NCI-H2081 treated with DMSO at 0.1 percent for 48 hours (cell line): ENCODE results near the gene STX3.
"Not testable (repeated sequence)": the region's sequence is repeated elsewhere in the genome, so short reads cannot be mapped to it uniquely, and the experiment has no call there.

Experiments used
- DNase-seq: peaks from one replicate; lab custom pipeline; 2025; lab: John Stamatoyannopoulos, UW

The STX3 gene

GRCh38 chr11:59791639-59792038 lies 36.5 kb downstream of the STX3 start:
- no peak for DNase-seq

DNA sequence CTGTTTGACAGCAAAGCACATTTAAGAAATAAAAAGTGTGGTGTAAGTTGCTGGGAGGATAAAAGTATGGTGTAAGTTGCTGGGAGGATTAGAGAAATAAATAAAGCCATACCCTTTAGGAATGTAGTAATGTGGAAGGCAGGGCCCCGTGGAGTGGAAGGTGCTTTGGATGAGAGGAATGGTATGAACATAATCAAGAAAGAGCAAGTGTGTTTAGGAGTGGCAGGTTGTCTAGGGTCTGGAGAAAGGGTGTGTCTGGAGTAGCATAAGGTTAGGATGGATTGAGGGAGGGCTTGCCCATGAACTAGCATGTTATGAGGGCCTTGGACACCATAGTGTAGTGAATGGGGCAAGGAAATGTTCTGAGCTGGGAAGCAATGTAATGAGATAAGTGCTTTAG lies 37.3 kb downstream of the STX3 start:
- no peak for DNase-seq

GRCh38 chr11:59794417-59794816 lies 39.2 kb downstream of the STX3 start:
- no peak for DNase-seq

- DNase-seq: no peak
Measured at GRCh38 chr11:59800390-59801025, 45.3 kb downstream of the STX3 start.

GRCh38 chr11:59801160-59801706 lies 46.1 kb downstream of the STX3 start:
- no peak for DNase-seq

DNA sequence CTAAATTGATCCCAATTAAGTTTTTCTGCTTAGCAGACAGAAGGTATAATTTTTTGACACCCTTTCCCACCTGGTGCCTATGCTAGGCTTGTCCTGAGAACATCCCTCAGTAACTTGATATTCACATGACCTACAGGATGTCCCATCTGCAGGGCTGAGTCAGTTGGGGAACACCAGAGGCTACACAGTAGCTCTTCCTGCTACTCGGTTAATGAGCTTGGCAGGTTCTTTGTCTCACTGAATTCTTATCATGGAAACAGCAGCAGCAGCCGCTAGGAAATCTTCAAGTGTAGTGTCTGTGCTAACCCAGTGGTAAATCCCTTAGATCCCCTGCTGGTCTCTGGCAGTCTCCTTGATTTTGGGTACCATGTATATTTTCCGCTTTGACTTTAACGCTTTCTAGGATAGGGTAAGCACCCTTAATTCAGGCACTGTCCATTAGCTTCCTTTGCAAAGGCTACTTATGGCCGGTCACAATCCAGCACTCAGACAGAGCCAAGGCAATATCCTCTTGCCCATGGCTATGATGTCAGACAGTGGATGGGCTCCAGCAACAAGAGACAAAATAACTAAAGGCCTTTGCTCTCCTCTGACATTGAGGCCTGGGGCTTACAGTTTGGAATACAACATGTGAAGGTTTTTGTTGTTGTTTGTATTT lies 46.9 kb downstream of the STX3 start:
- no peak for DNase-seq

DNA sequence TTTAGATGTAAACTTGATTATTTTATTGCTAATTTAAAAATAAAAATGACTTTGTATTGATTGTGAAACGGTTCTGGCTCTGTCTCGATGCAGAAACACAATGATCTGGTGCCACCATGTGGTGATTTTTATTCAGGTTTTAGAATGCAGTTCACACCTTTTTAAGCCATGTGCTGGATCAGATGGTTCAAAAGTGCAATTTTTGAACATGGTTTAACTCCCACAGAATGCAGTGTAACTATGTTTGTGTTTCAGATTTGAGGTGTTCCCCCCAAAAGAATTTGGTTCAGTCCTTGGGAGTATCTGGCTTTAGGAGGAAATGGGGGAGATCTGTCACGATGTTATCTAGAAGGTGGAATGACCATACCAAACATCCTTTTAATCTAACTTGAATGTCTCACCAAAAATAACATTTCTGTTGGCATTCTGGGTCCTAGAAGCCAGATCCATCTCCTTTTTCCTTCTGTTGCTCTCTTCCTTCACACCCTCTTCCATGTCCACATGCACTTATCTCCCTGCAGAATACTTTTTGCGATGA lies 47.5 kb downstream of the STX3 start:
- no peak for DNase-seq

DNA sequence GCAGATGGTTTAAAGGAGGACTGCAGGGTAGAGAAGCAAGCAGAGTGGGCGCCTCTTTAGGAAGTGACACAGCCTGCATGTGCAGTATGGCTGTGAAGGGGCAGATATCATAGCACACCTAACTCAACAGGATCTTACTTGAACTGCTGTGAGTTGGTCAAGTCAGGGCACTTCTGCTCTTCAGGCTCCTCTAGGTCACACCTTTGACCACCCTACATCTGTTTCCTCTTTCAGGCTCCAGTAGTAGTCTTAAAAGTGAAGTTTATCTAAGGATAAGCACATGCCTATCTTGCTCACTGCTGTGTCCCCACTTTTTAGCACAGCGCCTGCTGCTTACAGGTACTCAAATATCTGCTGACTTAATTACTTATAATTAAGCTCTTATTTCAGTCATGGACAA lies 48.9 kb downstream of the STX3 start:
- no peak for DNase-seq

DNA sequence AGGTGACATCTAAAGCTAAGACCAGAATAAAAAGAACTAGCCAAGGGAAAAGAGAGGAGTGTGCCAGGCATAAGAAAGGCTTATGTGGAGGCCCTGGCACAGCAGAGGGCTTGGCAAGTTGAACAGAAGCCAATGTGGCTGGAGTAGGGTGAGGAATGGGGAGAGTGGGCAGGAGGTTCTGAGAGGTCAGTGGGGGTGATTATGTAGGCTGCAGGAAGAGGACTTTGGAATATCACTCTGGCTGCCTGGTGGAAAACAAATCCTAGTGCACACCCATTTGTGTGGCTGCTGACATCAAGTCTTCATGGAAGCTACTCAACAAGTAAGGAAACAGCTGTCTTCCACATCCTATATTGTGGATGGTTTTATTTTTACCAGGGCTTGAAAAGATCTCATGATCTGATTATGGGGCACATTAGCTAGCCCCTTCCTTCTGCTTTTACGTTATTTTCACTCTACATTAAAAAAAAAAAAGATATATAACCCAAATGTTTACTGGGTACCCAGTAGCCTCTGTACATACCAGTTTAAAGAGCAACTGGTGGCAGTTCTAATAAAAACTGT lies 52.0 kb downstream of the STX3 start:
- no peak for DNase-seq

DNA sequence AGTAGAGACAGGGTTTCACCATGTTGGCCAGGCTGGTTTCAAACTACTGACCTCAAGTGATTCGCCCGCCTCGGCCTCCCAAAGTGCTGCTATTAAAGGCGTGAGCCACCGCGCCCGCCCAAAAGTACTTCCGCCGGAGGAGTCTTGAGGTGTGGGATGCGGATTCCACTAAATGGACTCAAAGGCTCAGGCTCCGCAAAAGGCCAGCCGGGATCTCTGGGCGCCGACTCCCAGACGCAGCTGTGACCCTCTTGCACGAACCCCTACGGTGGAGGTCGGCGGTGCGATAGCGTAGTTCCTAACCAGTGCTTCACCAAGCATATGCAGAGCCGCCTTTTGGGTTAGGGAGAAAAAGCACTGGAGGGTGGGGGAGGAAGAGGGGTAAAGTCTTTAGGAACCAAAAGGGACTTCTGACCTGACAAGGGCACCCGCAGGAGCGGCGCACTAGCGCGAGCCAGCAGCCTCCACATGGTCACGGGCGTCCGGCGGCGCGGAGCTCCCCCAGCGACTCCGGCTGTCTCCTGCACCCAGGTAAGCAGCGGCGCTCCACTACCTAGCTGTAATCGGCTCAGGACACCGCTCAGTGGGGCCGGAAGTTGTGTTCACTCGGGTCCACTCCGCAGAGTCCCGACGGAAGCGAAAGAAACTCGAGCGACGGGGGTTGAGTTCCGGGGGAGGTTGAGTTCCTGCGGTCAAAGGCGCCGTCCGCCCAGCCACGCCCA lies 55.2 kb downstream of the STX3 start, which contains the start of gene MRPL16:
Gene MRPL16, minus strand, starts transcription at position 590 of the 722 bp plus-strand sequence. Its CDS starts 120 bp downstream, at position 470.
- DNase-seq: peak; percentile 57

DNA sequence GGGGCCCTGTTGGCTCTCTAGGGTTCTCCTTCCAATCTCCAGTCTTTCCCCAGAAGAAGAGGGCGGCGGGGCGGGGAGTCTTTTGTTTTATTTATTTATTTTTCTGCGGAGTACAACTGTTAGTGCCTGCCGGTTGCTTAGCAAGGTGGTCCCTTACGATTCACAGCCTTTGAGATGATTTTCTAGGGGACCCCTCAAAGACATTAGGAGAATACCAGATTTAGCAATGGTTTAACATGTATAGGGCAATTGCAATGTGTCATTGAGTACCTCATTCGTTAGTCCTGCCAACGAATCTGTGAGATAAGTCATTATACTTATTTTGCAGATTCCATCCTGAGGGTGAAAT lies 55.7 kb downstream of the STX3 start:
- no peak for DNase-seq

GRCh38 chr11:59812220-59812619 lies 57.0 kb downstream of the STX3 start:
- no peak for DNase-seq

- DNase-seq: no peak
Measured at GRCh38 chr11:59813364-59813763, 58.2 kb downstream of the STX3 start.

DNA sequence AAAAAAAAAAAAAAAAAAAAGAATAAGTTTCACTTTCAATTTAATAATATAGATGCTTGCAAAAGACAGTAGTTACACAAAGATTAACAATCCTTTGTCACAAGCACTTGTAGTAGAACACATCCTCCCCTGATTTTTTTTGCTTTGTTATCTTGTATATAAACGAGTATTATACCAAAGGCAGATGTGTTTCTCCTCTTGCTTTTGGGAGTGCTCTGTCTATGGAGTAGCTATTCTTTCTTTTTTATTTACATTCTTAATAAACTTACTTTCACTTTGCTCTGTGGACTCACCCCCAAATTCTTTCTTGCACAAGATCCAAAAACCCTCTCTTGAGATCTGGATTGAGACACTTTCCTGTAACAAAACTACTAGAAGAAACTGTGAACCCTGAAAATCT lies 58.8 kb downstream of the STX3 start:
- DNase-seq: no peak

DNA sequence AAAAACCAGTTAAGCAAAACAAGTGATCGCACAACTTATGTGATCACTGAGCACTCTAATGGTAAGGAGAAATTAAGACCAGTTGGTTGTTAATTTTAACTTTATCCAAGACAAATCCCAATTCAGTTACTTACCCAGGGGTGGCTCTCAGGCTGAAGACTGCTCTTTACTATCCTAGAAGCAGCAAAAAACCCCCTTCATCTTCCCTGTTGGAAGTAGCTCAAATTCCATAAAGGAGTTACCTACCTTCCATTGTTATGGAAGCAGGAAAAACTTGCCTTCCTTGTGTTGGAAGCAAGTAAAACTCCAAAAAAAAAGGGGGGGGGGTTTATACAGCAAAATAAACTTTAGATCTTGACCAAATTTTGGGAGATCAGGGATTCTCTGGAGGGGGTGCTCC lies 60.6 kb downstream of the STX3 start:
- DNase-seq: no peak

DNA sequence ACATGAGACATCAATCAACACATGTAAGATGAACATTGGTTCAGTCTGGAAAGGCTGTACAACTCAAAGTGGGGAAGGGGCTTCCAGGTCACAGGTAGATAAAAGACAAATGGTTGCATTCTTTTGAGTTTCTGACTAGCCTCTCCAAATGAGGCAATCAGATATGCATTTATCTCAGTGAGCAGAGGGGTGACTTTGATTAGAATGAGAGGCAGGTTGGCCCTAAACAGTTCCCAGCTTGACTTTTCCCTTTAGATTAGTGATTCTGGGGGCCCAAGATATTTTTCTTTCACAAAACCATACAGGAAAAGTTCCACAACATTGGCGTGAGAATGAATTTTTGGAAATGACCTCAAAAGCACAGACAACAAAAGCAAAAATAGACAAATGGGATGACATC lies 61.3 kb downstream of the STX3 start:
- not testable (repeated sequence) for DNase-seq

GRCh38 chr11:59818572-59818971 lies 63.4 kb downstream of the STX3 start:
- DNase-seq: no peak

DNA sequence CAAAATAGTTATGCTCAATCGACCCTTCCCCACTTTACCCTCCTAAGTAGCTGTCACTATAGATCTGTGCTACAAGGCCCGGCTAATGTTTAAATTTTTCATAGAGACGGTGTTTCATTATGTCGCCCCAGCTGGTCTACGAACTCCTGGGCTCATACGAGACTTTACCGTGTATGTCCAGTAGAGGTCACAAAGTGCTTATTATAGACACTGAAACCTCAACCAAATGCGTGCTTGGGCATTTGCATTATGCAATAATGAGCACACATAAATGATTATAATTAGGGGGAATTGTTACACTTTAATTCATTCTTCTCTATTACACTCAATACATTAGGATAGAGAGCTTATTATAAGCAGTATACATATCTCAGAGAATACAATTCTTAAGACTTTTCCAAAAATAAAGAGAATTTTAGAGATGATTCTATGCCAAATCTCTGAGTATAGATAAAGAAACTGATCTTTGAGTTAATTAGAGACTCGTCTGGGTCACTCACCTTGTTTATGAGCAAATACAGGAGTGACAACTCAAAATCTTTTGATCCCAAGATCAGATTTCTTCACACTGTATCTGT lies 67.9 kb downstream of the STX3 start:
- no peak for DNase-seq

GRCh38 chr11:59829358-59829757 lies 74.2 kb downstream of the STX3 start:
- DNase-seq: no peak

- DNase-seq: no peak
Measured at GRCh38 chr11:59833602-59834001, 78.4 kb downstream of the STX3 start.

DNA sequence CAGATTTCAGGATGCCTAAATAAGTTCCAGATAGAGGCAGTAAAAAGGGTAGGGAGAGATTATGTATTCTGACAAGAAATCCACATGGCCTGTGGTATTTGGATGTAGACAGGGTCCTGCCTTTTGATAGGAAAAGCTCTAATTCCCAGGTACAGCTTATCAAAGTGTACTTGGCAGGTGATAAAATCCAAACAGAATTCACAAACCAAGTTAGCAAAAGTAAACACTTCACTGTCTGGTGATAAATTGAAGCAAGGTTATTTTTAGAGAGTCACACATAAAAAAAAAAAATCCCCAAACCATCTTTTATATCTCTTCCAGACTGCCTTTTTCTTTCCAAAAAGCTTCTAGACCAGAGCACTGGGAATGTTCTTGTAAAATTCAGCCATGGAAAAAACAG lies 84.4 kb downstream of the STX3 start:
- DNase-seq: no peak

GRCh38 chr11:59841514-59841913 lies 86.3 kb downstream of the STX3 start:
- DNase-seq: no peak
